Body of pancreas (tissue), 4 donors: Measurements from ENCODE around the gene FOXL2.

Source experiments
- CTCF ChIP-seq, 7 experiments: fragments of 450-650 bp in 4 of 7; fragments of 200-600 bp in 3 of 7; sonication (generic) in 3 of 7; IDR thresholded peaks; one replicate each; pipeline ENCODE4 v1.5.1; 2016 to 2019; ENCODE audit warnings: antibody characterized with exemption in 7 of 7
- POLR2A ChIP-seq, 3 donors: fragments of 450-650 bp; IDR thresholded peaks; one replicate each; pipeline ENCODE4 v1.6.1; 2016; ENCODE audit warnings: antibody characterized with exemption in 3 of 3, mild to moderate bottlenecking in 2 of 3

GRCh38 chr3:138936741-138937689 lies 9.9 kb downstream of the FOXL2 start:
- TF ChIP-seq CTCF (IDR thresholded peaks at IDR 0.05) (no peak), POLR2A (IDR thresholded peaks at IDR 0.05) (no peak)
